ENCODE results near the gene SOX10. TPM values are rescaled to one million over a fixed set of nuclear protein-coding genes. Genes with fewer than 3 reads are reported as not detected.

Gene SOX10
- total RNA-seq, 1 experiment from 2014 or later = 2.4 TPM

GRCh38 chr22:38005943-38006342 is 21.6 kb upstream of the SOX10 start:
- Histone ChIP-seq H2BK5ac (ENCODE audit: insufficient read length, low read length) (no peak overlapping the region), H3K14ac (ENCODE audit: insufficient read depth, low read length) (no peak overlapping the region), H2BK20ac (ENCODE audit: low read depth, low read length, poor library complexity, severe bottlenecking) (no peak overlapping the region), H3K4ac (ENCODE audit: low read depth, low read length) (no peak overlapping the region), H4K91ac (ENCODE audit: insufficient read length, low read depth, low read length) (no peak overlapping the region), H4K20me1 (ENCODE audit: control insufficient read depth, insufficient read depth, insufficient read length) (no peaks in the 10 kb centered on the region), H2AK5ac (ENCODE audit: insufficient read length, low read length) (no peak overlapping the region), H3K56ac (ENCODE audit: insufficient read length, low read depth, low read length) (no peak overlapping the region), H3K27me3 (ENCODE audit: insufficient read depth, low read length) (no peaks in the 10 kb centered on the region), H3K4me2 (ENCODE audit: insufficient read depth, insufficient read length, low read length) (no peak overlapping the region), H2BK12ac (ENCODE audit: insufficient read length, low read depth, low read length) (no peak overlapping the region), H3K4me1 (ENCODE audit: insufficient read depth, low read length) (no peaks in the 10 kb centered on the region), H3K23ac (ENCODE audit: insufficient read length, low read depth, low read length) (no peak overlapping the region), H4K5ac (ENCODE audit: insufficient read length, low read depth, low read length) (no peak overlapping the region), H3K9me3 (ENCODE audit: control insufficient read depth, low read depth, low read length) (no peaks in the 10 kb centered on the region), H3K9ac (ENCODE audit: extremely low read depth, insufficient read length, low read length) (no peak overlapping the region), H3K27ac (ENCODE audit: insufficient read length, low read depth, low read length) (no peak overlapping the region), H2BK120ac (ENCODE audit: low read depth, low read length, poor library complexity, severe bottlenecking) (no peak overlapping the region), H3K79me1 (ENCODE audit: insufficient read depth, low read depth, low read length, poor library complexity, severe bottlenecking) (no peaks in the 10 kb centered on the region), H3K23me2 (ENCODE audit: insufficient read length, low read depth, low read length, poor library complexity, severe bottlenecking) (no peaks in the 10 kb centered on the region), H3T11ph (ENCODE audit: low read length) (no peak overlapping the region), H2BK15ac (ENCODE audit: low read depth, low read length) (no peak overlapping the region), H3K18ac (ENCODE audit: insufficient read length, low read depth, low read length) (no peak overlapping the region), H3K79me2 (ENCODE audit: insufficient read depth, low read length) (no peaks in the 10 kb centered on the region), H4K8ac (replicated peaks; ENCODE audit: insufficient read length, low read depth, low read length) (no peak overlapping the region), H2AFZ (ENCODE audit: low read length) (no peak overlapping the region)
- no peak for TF ChIP-seq CTCF (conservative IDR thresholded peaks at IDR 0.05)
- WGBS (ENCODE audit: extremely low coverage, insufficient read length, low lambda C conversion rate) = no CpG with 5 or more reads among the region's 6 CpGs
- DNase-seq = no peak
- Mint-ChIP-seq H3K27ac (no peak overlapping the region), H3K36me3 (ENCODE audit: insufficient read depth in 1 of 3, low read depth in 3 of 3) (peaks cover 0 to 1% (median 0%) of the 10 kb centered on the region in 3 experiments; a peak in 1 of 7 replicates), H3K9me3 (no peaks in the 10 kb centered on the region), H3K4me3 (no peak overlapping the region), H3K4me1 (no peaks in the 10 kb centered on the region), H3K27me3 (ENCODE audit: low read depth) (peaks cover 22% of the 10 kb centered on the region)

Data from H9 (cell line).